Activated naive CD4-positive, alpha-beta T cell treated with anti-CD3 and anti-CD28 coated beads for 36 hours (primary cell): Measurements from ENCODE around the gene CENPP. TPM values are rescaled to one million over a fixed set of nuclear protein-coding genes. Genes with fewer than 3 reads are reported as not detected.

Experiments used
- CTCF ChIA-PET: fragments of 350-600 bp; sonication (Branson Sonifier 250); formaldehyde crosslinking; loops from one replicate; lab custom pipeline; 2021; ENCODE audit warnings: antibody characterized with exemption; lab: Charles Lee
- DNase-seq: peaks from one replicate; pipeline ENCODE4 v3.0.0-alpha.2; 2020
- H3K27ac Mint-ChIP-seq: one replicate; pipeline ENCODE4 v1.8.0; 2021; ENCODE audit warnings: mild to moderate bottlenecking, mixed read lengths
- H3K27me3 Mint-ChIP-seq: one replicate; pipeline ENCODE4 v1.8.0; 2021; ENCODE audit warnings: low read depth, mixed read lengths
- H3K36me3 Mint-ChIP-seq: one replicate; pipeline ENCODE4 v1.8.0; 2021; ENCODE audit warnings: low read depth, mixed read lengths
- H3K4me1 Mint-ChIP-seq: one replicate; pipeline ENCODE4 v1.8.0; 2021; ENCODE audit warnings: low read depth, mixed read lengths
- H3K4me3 Mint-ChIP-seq: one replicate; pipeline ENCODE4 v1.8.0; 2021; ENCODE audit warnings: mild to moderate bottlenecking, moderate library complexity, mixed read lengths
- H3K9me3 Mint-ChIP-seq: one replicate; pipeline ENCODE4 v1.8.0; 2021; ENCODE audit warnings: mixed read lengths
- intact Hi-C: fragments of 100-400 bp; cut with micrococcal nuclease; formaldehyde crosslinking; loops from one replicate; pipeline ENCODE4 v1.15.1; 2023
- total RNA-seq, 2 experiments: library from RNA; stranded (reverse); gene quantifications; one replicate each; pipeline ENCODE4 v1.2.3, GENCODE V29; 2021

Gene CENPP
- total RNA-seq, 2 experiments from 2014 or later, result 24.9 to 26.5 TPM

- Mint-ChIP-seq H3K4me3 (no peak overlapping the region), H3K4me1 (no peaks in the 10 kb centered on the region), H3K27ac (no peak overlapping the region), H3K27me3 (no peaks in the 10 kb centered on the region), H3K36me3 (peaks cover 2% of the 10 kb centered on the region), H3K9me3 (peaks cover 19% of the 10 kb centered on the region)
- DNase-seq, result no peak
- intact Hi-C loops, result no loop called here
- CTCF ChIA-PET, result no interaction called here
Measured at GRCh38 chr9:92603990-92604389, 278.2 kb downstream of the CENPP start.

- intact Hi-C loops, result no loop called here
- no peak overlapping the region for H3K27ac Mint-ChIP-seq
- DNase-seq, result no peak
- H3K36me3 Mint-ChIP-seq, result peaks cover 2% of the 10 kb centered on the region
- H3K9me3 Mint-ChIP-seq, result peaks cover 19% of the 10 kb centered on the region
- H3K27me3 Mint-ChIP-seq, result no peaks in the 10 kb centered on the region
- CTCF ChIA-PET, result interaction anchor here (1.0 kb wide), 1 partner anchor 466 kb away, joined by 4 read pairs; no protein-coding TSS in a partner anchor
- no peak overlapping the region for H3K4me3 Mint-ChIP-seq
- H3K4me1 Mint-ChIP-seq, result no peaks in the 10 kb centered on the region
Measured at GRCh38 chr9:92605224-92605623, 279.5 kb downstream of the CENPP start.

DNA sequence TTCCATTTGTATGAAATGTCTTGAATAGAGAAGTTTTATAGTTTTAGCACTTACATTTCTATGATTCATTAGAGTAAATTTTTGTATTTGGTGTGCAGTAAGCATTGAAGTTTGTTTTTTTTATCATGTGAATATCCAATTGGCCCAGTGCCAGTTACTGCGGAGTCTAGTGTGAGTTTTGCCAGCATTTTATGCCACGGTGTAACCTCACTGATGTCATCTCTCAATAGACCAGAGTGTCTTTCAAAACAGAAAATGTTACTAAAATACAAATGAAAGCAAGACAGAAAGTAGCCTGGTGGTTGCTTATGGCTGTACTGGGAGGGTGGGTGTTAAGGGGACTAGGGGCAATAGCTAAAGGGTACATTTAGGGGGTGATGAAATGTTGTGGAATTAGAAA is 281.3 kb downstream of the CENPP start:
- Mint-ChIP-seq H3K4me1 (no peaks in the 10 kb centered on the region), H3K36me3 (peaks cover 5% of the 10 kb centered on the region), H3K27ac (no peak overlapping the region), H3K27me3 (no peaks in the 10 kb centered on the region), H3K9me3 (peaks cover 19% of the 10 kb centered on the region), H3K4me3 (no peak overlapping the region)
- no peak for DNase-seq
- CTCF ChIA-PET, result no interaction called here
- intact Hi-C loops, result no loop called here

DNA sequence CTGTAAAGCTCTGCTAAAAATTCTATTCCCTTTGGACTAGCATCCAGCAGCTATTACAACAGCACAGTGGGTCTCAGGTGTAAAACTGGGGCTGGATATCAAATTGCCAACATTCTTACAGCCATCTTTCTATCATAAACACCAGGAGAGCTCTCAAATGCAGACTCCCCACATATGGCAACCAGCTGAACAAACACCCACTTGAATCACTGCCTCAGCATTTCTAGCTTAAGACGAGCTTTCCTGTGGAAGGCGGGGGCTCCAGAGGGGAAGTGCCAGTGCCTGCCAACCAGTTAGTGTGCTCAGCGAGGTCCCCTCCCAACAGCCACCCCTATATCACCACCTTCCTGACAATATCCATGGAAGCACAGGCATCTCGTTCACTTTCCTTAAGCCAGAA is 282.0 kb downstream of the CENPP start:
- DNase-seq, result no peak
- Mint-ChIP-seq H3K27ac (no peak overlapping the region), H3K4me3 (no peak overlapping the region), H3K9me3 (peaks cover 19% of the 10 kb centered on the region), H3K36me3 (peaks cover 5% of the 10 kb centered on the region), H3K4me1 (no peaks in the 10 kb centered on the region), H3K27me3 (no peaks in the 10 kb centered on the region)
- intact Hi-C loops, result no loop called here
- CTCF ChIA-PET, result no interaction called here

DNA sequence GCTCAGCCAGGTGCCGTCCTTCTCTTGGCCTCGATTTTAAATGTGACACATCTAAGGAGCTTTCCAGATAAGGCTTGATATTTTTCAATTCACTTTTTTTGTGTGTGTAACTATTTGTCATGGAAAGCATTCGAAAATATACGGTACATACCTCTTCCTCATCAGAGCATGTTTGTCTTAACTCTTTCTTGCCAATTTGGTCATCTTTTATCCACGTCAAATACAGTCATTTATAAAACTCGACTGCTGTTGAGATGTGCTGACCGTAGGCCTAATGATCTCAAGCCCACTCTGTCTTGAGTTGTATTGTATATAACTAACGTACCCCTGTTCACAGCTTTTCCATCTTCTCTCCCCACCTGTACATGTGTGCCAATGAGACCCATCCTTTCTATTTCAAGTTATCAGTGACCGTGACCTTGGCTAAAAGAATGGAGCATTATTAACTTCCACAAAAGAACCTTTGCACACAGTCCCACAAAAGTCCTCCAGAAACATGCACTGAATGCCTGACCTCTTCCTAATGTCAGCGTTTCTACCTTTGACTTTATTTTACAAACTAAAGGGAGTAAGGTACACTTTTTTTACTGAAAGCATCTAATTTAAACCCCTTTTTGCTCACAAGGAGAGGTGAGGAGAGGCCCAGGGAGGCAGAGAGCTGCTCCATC is 282.6 kb downstream of the CENPP start:
- H3K9me3 Mint-ChIP-seq, result peaks cover 16% of the 10 kb centered on the region
- intact Hi-C loops, result no loop called here
- CTCF ChIA-PET, result no interaction called here
- no peaks in the 10 kb centered on the region for H3K27me3 Mint-ChIP-seq
- no peak overlapping the region for H3K4me3 Mint-ChIP-seq
- DNase-seq, result no peak
- no peak overlapping the region for H3K27ac Mint-ChIP-seq
- no peaks in the 10 kb centered on the region for H3K4me1 Mint-ChIP-seq
- H3K36me3 Mint-ChIP-seq, result peaks cover 4% of the 10 kb centered on the region

GRCh38 chr9:92608909-92609445 is 283.2 kb downstream of the CENPP start:
- Mint-ChIP-seq H3K36me3 (peaks cover 3% of the 10 kb centered on the region), H3K4me3 (no peak overlapping the region), H3K4me1 (no peaks in the 10 kb centered on the region), H3K27ac (no peak overlapping the region), H3K27me3 (no peaks in the 10 kb centered on the region), H3K9me3 (peaks cover 10% of the 10 kb centered on the region)
- intact Hi-C loops, result no loop called here
- CTCF ChIA-PET, result no interaction called here
- no peak for DNase-seq

GRCh38 chr9:92610470-92611420 is 285.0 kb downstream of the CENPP start:
- Mint-ChIP-seq H3K4me1 (no peaks in the 10 kb centered on the region), H3K27ac (peak overlapping the region; percentile 56), H3K36me3 (peaks cover 4% of the 10 kb centered on the region), H3K27me3 (no peaks in the 10 kb centered on the region), H3K4me3 (no peak overlapping the region), H3K9me3 (no peaks in the 10 kb centered on the region)
- CTCF ChIA-PET, result no interaction called here
- DNase-seq, result no peak
- intact Hi-C loops, result no loop called here

DNA sequence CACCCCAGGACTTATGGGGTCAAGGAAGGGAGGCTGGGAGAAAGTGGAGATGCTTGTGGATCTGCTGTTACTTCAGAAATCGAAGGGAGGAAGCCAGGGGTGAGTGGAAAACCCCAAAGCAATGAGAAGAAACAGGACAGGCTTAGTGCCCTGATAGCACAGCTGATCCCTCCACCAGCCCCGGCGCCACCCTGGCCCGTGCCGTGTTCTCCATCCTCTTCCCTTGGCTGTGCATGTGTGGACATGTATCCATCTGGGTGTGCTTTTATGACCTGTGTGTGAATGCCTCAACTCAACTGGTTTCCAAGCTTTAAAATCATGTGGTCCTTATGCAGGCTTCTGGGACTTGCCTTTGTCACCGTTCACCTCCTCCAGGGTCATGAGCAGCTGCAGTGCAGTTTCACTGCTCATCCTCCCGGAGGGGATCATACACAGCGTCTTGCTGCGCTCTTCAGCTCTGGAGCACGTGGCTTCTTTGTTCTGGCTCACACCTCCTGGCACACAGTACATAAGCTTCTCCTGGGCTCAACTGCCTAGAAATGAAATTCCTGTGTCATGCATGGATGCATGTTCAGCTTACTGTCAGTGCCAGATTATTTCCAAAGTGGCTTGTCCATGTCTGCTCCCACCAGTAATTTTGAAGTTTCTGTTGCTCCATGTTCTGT is 286.0 kb downstream of the CENPP start:
- Mint-ChIP-seq H3K4me3 (no peak overlapping the region), H3K27ac (peak overlapping the region; percentile 56), H3K27me3 (no peaks in the 10 kb centered on the region), H3K36me3 (peaks cover 4% of the 10 kb centered on the region), H3K4me1 (no peaks in the 10 kb centered on the region), H3K9me3 (no peaks in the 10 kb centered on the region)
- DNase-seq, result no peak
- intact Hi-C loops, result no loop called here
- CTCF ChIA-PET, result interaction anchor here (0.7 kb wide), 1 partner anchor 93 kb away, joined by 3 read pairs; no protein-coding TSS in a partner anchor

DNA sequence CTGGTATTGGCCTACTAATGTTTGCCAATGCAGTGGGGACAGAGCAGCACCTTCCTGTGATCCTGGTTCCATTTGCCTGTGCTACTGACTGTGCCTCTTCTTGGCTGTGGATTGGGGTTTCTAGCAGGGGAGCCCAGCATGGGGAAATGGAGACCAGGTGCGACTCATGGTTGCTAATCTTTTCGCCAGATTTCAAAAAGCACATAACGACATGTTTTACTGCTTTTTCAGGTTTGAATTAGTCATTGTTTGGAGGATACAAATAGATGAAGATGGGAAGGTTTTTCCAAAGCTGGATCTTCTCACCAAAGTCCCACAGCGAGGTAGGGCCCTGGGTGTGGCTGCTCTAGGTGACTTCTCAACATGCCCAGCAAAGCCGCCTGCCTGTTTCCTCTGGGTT is 286.5 kb downstream of the CENPP start:
- intact Hi-C loops, result no loop called here
- no peak for DNase-seq
- no peak overlapping the region for H3K4me3 Mint-ChIP-seq
- H3K27me3 Mint-ChIP-seq, result no peaks in the 10 kb centered on the region
- CTCF ChIA-PET, result interaction anchor here (0.7 kb wide), 1 partner anchor 93 kb away, joined by 3 read pairs; no protein-coding TSS in a partner anchor
- H3K4me1 Mint-ChIP-seq, result no peaks in the 10 kb centered on the region
- H3K9me3 Mint-ChIP-seq, result no peaks in the 10 kb centered on the region
- peaks cover 7% of the 10 kb centered on the region for H3K36me3 Mint-ChIP-seq
- no peak overlapping the region for H3K27ac Mint-ChIP-seq

- Mint-ChIP-seq H3K9me3 (no peaks in the 10 kb centered on the region), H3K4me3 (no peak overlapping the region), H3K27me3 (no peaks in the 10 kb centered on the region), H3K27ac (no peak overlapping the region), H3K36me3 (peaks cover 10% of the 10 kb centered on the region), H3K4me1 (no peaks in the 10 kb centered on the region)
- CTCF ChIA-PET, result no interaction called here
- intact Hi-C loops, result no loop called here
- no peak for DNase-seq
Measured at GRCh38 chr9:92612816-92613215, 287.1 kb downstream of the CENPP start.

DNA sequence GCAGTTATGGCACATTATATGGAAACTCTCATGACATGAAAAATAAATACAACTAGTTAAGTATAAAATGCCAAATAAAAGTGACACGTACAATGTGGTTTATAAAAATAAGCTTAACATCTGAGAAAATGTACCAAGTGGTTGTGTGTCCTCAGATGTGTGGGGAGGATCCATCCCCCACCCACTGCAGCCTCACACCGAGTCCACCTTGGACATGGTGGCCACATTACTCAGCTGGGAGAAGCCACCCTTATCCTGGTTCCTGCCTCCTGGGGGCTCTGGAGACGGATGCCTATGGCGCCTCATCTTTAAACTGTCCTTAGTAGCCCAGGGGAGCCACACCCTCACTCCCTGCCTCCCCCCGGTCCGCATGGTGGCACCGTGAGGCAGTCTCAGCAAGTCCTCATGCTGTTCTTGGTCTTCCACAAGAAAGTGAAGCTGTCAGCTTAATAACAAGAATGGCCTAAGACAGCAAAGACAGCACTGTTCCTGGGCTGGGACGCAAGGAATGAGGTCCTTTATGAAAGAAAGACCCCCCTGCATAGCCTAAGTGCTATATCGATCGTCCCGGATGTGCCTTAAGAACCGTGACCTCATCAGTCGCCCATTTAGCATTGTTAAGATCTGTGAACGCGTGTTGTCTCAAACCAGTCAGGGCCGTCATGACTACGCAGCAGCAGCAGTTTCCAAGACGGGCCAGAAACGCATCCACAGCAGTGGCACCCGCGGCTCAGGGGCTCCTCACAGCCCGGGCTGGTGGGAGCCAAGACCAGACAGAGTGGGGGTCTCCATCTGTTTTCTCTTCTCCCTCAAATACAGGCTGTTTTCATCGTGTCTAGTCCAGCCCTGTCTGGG is 287.7 kb downstream of the CENPP start:
- Mint-ChIP-seq H3K27me3 (no peaks in the 10 kb centered on the region), H3K4me1 (no peaks in the 10 kb centered on the region), H3K9me3 (no peaks in the 10 kb centered on the region), H3K4me3 (no peak overlapping the region), H3K27ac (no peak overlapping the region), H3K36me3 (peaks cover 10% of the 10 kb centered on the region)
- no peak for DNase-seq
- CTCF ChIA-PET, result no interaction called here
- intact Hi-C loops, result no loop called here
